Bronchial epithelial cell (primary cell): Measurements from ENCODE around the gene ZNF559. TPM values are rescaled to one million over a fixed set of nuclear protein-coding genes. Genes with fewer than 3 reads are reported as not detected.
A peak's percentile ranks its signal among the peaks of the same experiment; 100 is the strongest.

Experiments
- DNase-seq: peaks from one replicate; pipeline ENCODE4 v3.0.0-alpha.2; 2010; ENCODE audit warnings: low read depth
- FAIRE-seq: peaks from 2 replicates; lab custom pipeline; 2011; peaks lifted over from hg19 to GRCh38; lab: Jason Lieb, UNC
- H3K27me3 ChIP-seq: 2 replicates; pipeline ENCODE4 v1.5.1; 2011; ENCODE audit warnings: low read length; ENCODE audit not compliant: control insufficient read depth, insufficient read depth
- H3K36me3 ChIP-seq: 2 replicates; pipeline ENCODE4 v1.5.1; 2011; ENCODE audit warnings: low read length; ENCODE audit not compliant: control insufficient read depth, insufficient read depth
- H3K4me3 ChIP-seq: 2 replicates; pipeline ENCODE4 v1.5.1; 2011; ENCODE audit warnings: mild to moderate bottlenecking, low read depth, low read length, control low read depth
- total RNA-seq: library from RNA; depleted of rRNA; stranded (reverse); fragments of >200 nt; gene quantifications from 2 replicates; pipeline ENCODE4 v1.2.1, GENCODE V29; 2014
- TF ChIP-seq, protein P1 (sequence below): IDR thresholded peaks from 2 replicates; pipeline ENCODE4 v1.5.1; 2011; ENCODE audit warnings: mild to moderate bottlenecking, moderate library complexity, low read length, control low read depth, inconsistent platforms; ENCODE audit not compliant: insufficient read depth, severe bottlenecking

Gene ZNF559
- total RNA-seq, 1 donor from 2014 or later = 12.1 TPM

DNA sequence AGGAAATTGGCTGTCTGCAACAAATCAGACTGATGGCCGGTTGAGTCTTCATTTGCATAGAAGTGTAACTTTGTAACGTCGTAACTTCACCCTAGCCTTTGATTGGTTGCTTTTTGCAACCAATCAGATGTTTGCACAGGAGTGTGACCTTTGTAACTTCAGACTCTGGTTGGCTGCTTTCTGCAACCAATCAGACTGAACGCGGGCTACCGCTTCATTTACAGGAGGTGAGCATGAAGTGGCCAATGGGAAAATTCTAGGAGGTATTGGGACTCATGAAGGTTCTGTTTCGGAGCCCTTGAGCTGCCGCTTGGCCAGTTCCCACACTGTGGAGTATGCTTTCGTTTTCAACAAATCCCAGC, 441 bp upstream of the ZNF559 start:
- H3K36me3 ChIP-seq = peaks cover 1% of the 10 kb centered on the region
- FAIRE-seq = no peak
- H3K27me3 ChIP-seq = no peaks in the 10 kb centered on the region
- peak overlapping the region; percentile 67 for H3K4me3 ChIP-seq
- peak; percentile 69 for DNase-seq
- TF ChIP-seq, protein P1, sequence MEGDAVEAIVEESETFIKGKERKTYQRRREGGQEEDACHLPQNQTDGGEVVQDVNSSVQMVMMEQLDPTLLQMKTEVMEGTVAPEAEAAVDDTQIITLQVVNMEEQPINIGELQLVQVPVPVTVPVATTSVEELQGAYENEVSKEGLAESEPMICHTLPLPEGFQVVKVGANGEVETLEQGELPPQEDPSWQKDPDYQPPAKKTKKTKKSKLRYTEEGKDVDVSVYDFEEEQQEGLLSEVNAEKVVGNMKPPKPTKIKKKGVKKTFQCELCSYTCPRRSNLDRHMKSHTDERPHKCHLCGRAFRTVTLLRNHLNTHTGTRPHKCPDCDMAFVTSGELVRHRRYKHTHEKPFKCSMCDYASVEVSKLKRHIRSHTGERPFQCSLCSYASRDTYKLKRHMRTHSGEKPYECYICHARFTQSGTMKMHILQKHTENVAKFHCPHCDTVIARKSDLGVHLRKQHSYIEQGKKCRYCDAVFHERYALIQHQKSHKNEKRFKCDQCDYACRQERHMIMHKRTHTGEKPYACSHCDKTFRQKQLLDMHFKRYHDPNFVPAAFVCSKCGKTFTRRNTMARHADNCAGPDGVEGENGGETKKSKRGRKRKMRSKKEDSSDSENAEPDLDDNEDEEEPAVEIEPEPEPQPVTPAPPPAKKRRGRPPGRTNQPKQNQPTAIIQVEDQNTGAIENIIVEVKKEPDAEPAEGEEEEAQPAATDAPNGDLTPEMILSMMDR = no peak

DNA sequence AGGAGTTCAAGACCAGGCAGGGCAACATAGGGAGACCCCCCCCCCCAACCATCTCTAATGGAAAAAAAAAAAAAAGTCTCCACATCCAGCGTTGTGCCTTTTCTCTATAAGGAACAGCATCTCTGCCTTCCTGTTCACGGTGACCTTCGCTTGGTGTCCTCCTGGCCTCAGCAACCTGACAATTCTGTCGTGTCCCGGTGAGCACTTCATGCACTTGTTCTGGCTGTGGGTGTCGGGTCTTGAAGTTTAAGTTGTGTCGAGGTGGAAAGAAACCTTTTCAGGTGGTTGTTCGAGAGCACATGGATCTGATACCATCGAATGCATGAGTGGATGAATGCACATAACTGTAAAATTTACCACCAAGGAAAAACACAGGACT, 594 bp downstream of the ZNF559 start:
- DNase-seq = no peak
- Histone ChIP-seq H3K27me3 (no peaks in the 10 kb centered on the region), H3K36me3 (peaks cover 1% of the 10 kb centered on the region), H3K4me3 (peak overlapping the region; percentile 67)
- TF ChIP-seq, protein P1 = no peak
- no peak for FAIRE-seq

DNA sequence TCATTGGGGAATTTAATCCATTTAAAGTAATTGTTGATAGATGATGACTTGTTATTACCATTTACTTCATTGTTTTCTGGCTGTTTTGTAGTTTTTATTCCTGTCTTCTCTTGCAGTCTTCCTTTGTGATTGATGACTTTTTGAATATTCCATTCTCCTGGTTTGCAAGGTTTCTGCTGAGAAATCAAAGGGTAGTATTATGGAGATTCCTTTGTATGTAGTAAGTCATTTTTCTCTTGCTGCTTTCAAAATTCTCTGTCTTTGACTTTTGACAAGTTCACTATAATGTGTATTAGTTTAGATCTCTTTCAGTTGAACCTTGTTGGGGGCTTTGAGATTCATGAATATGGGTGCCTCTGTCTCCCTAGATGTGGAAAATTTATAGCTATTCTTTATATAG, 6.0 kb downstream of the ZNF559 start:
- DNase-seq (no peak), FAIRE-seq (no peak)
- Histone ChIP-seq H3K36me3 (peaks cover 1% of the 10 kb centered on the region), H3K4me3 (no peak overlapping the region), H3K27me3 (no peaks in the 10 kb centered on the region)
- TF ChIP-seq, protein P1 = no peak

DNA sequence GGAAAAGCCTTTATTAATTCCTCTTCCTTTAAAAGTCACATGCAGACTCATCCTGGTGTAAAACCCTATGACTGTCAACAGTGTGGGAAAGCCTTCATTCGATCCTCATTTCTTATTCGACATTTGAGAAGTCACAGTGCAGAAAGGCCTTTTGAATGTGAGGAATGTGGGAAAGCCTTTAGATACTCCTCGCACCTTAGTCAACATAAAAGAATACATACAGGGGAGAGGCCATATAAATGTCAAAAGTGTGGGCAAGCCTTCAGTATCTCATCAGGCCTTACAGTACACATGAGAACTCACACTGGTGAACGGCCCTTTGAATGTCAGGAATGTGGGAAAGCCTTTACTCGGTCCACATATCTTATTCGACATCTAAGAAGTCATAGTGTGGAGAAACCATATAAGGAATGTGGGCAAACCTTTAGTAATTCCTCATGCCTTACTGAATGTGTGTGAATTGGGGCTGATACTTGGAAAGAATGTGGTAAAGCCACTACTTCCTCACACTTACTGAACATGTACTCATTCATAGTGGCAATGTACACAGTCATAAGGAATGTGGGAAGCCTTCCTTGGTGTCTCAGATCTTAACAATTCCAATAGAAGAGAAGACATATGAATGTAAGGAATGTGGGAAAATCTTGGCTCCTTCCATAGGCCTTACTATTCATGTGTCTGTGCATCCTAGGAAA, 18.8 kb downstream of the ZNF559 start:
- FAIRE-seq (peak; percentile 52), DNase-seq (no peak)
- Histone ChIP-seq H3K27me3 (no peaks in the 10 kb centered on the region), H3K36me3 (no peaks in the 10 kb centered on the region), H3K4me3 (no peak overlapping the region)
- TF ChIP-seq, protein P1 = no peak

DNA sequence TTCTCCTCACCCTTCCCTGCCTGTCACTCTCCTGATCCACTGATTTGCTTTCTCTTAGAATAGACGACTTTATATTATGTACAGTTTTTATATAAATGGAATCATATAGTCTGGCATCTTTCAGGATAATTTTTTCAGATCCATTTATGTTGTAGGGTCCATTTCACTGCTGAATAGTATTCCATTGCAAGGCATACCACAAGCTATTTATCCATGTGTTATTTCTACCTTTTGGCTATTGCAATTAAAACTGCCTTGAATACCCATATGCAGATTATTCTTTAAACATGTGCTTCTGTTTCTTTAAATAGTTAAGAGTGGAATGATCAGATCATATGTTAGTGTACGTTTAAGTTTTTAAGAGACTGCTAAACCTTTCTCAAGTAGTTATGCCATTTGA, 21.0 kb downstream of the ZNF559 start:
- Histone ChIP-seq H3K36me3 (no peaks in the 10 kb centered on the region), H3K4me3 (no peak overlapping the region), H3K27me3 (no peaks in the 10 kb centered on the region)
- FAIRE-seq = no peak
- TF ChIP-seq, protein P1 = no peak
- DNase-seq = no peak

DNA sequence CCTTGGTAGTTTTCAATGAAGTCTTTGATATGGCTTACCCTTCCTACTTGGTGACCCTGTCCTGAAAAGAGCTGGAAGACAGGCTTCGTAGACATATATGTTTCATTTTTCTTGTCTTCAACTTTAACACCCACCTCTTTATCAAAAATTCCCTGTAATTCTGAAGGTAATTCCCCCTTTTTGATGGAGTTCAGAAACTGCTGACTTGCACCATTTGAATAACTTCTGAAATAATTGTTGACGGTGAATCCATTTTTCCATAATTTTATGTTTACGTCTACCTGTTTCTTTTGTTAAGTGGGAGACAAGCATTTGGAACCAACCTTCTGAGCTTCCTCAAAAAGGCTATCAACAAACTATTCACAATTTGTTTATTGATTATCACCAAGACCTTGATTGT, 24.3 kb downstream of the ZNF559 start:
- FAIRE-seq = no peak
- TF ChIP-seq, protein P1 = no peak
- DNase-seq = no peak
- H3K4me3 ChIP-seq = no peak overlapping the region
- no peaks in the 10 kb centered on the region for H3K27me3 ChIP-seq
- no peaks in the 10 kb centered on the region for H3K36me3 ChIP-seq
